Fibroblast of skin of left quadriceps (primary cell): ENCODE results near the gene FOSB.

ENCODE experiments used
- DNase-seq, 2 experiments: peaks; one replicate each; pipeline ENCODE4 v3.0.0-alpha.2; 2013; ENCODE audit warnings: low read depth in 2 of 2

FOSB gene

GRCh38 chr19:45524575-45525129 lies 56.9 kb downstream of the FOSB start:
- DNase-seq, result no peak
